Measurements from ENCODE around the gene PCSK5.

Gene PCSK5

DNA sequence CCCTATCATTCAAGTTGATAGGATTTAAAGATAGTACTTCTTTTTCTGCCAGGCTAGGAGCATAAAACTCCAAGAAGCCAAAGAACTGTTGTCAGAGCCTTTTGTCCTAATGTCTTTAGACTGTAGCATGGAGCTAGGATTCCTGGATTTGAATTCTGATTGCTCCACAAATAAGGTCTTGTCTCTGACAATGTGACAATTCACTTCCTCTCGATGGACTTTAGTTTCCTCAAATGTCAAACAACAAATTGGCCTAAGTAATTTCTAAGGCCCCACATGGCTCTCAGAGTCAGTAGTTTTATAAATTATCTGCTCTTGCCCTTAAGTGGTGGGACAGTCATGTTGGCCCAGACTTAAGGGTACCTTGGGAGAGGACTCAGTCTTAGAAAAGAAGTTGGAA is 467.1 kb downstream of the PCSK5 start:
- Histone ChIP-seq H3K9ac (ENCODE audit: low read length) (no peak overlapping the region), H3K9me3 (ENCODE audit: insufficient read depth, low read length) (no peaks in the 10 kb centered on the region), H4K20me1 (ENCODE audit: low read depth, low read length) (no peaks in the 10 kb centered on the region), H3K79me2 (ENCODE audit: insufficient read depth, low read length) (no peaks in the 10 kb centered on the region), H3K4me3 (ENCODE audit: insufficient read depth, low read length, poor library complexity, severe bottlenecking) (no peak overlapping the region), H3F3A (ENCODE audit: insufficient read depth) (no peaks in the 10 kb centered on the region), H3K27ac (ENCODE audit: low read depth, low read length) (no peak overlapping the region), H3K27me3 (ENCODE audit: low read length) (peaks cover 3% of the 10 kb centered on the region; the same call in 1 of the 2 replicates), H3K9me2 (replicated peaks; ENCODE audit: insufficient read depth, low read length) (no peaks in the 10 kb centered on the region), H3K4me2 (ENCODE audit: low read depth, low read length, poor library complexity, severe bottlenecking) (no peak overlapping the region), H2AFZ (ENCODE audit: low read depth, low read length, severe bottlenecking) (no peak overlapping the region), H3K36me3 (ENCODE audit: low read length) (no peaks in the 10 kb centered on the region)
- TF ChIP-seq, protein P1, sequence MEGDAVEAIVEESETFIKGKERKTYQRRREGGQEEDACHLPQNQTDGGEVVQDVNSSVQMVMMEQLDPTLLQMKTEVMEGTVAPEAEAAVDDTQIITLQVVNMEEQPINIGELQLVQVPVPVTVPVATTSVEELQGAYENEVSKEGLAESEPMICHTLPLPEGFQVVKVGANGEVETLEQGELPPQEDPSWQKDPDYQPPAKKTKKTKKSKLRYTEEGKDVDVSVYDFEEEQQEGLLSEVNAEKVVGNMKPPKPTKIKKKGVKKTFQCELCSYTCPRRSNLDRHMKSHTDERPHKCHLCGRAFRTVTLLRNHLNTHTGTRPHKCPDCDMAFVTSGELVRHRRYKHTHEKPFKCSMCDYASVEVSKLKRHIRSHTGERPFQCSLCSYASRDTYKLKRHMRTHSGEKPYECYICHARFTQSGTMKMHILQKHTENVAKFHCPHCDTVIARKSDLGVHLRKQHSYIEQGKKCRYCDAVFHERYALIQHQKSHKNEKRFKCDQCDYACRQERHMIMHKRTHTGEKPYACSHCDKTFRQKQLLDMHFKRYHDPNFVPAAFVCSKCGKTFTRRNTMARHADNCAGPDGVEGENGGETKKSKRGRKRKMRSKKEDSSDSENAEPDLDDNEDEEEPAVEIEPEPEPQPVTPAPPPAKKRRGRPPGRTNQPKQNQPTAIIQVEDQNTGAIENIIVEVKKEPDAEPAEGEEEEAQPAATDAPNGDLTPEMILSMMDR (IDR thresholded peaks at IDR 0.05; ENCODE audit: insufficient read depth, low read length, poor library complexity, severe bottlenecking): no peak
- TF ChIP-seq EZH2phosphoT487 (conservative IDR thresholded peaks at IDR 0.05; ENCODE audit: low read length): no peak

DNA sequence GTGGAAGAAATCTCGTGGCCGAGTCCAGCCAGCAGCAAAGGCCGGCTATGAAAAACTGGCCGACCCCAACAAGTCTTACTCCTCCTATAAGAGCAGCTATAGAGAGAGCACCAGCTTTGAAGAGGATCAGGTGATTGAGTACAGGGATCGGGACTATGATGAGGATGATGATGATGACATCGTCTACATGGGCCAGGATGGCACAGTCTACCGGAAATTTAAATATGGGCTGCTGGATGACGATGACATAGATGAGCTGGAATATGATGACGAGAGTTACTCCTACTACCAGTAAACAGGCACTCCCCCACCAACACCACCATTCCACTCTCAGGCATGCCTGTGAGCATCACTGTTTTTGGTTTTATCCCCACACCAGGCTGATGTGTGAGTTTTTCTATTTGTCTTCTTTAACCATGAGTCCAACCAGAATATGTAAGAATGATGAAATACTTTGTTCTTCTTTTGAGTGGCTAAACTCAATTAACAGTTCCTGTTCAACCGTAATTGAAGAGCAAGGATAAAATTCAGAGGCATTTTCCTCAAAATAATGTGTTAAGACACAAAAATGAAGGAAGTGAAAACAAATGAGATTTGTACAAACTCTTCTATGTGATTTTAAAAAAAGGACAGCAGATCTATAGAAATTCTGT is 468.3 kb downstream of the PCSK5 start:
- H4K20me1 ChIP-seq (ENCODE audit: low read depth, low read length): no peaks in the 10 kb centered on the region
- H3K36me3 ChIP-seq (ENCODE audit: low read length): no peaks in the 10 kb centered on the region
- no peak for TF ChIP-seq EZH2phosphoT487 (conservative IDR thresholded peaks at IDR 0.05; ENCODE audit: low read length)
- TF ChIP-seq, protein P1 (IDR thresholded peaks at IDR 0.05; ENCODE audit: insufficient read depth, low read length, poor library complexity, severe bottlenecking): no peak
- no peaks in the 10 kb centered on the region for H3K79me2 ChIP-seq (ENCODE audit: insufficient read depth, low read length)
- no peak overlapping the region for H3K4me3 ChIP-seq (ENCODE audit: insufficient read depth, low read length, poor library complexity, severe bottlenecking)
- no peaks in the 10 kb centered on the region for H3K9me3 ChIP-seq (ENCODE audit: insufficient read depth, low read length)
- H3K27me3 ChIP-seq (ENCODE audit: low read length): peaks cover 3% of the 10 kb centered on the region; the same call in 1 of the 2 replicates
- no peak overlapping the region for H2AFZ ChIP-seq (ENCODE audit: low read depth, low read length, severe bottlenecking)
- no peaks in the 10 kb centered on the region for H3F3A ChIP-seq (ENCODE audit: insufficient read depth)
- no peak overlapping the region for H3K4me2 ChIP-seq (ENCODE audit: low read depth, low read length, poor library complexity, severe bottlenecking)
- no peaks in the 10 kb centered on the region for H3K9me2 ChIP-seq (replicated peaks; ENCODE audit: insufficient read depth, low read length)
- H3K9ac ChIP-seq (ENCODE audit: low read length): no peak overlapping the region
- H3K27ac ChIP-seq (ENCODE audit: low read depth, low read length): no peak overlapping the region

DNA sequence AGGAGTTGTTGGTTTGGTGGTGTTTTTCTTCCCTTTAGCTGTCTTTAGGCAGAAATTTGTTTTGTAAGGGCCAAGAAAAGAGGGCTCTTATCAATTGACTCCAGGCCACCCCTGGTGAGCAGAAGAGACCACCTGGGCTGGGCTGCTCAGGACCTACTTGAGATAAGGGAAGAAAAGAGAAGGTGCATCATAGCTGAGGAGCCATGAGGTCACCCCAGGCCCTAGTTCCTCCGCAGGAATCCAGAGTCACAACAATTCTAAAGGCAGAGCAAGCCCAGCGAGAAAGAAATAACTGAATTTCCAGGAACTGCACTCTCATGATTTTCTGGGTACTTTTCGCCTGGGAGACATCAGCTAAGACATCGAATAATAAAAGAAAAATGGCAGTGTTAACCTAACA is 468.9 kb downstream of the PCSK5 start:
- Histone ChIP-seq H3K27ac (ENCODE audit: low read depth, low read length) (no peak overlapping the region), H3K4me2 (ENCODE audit: low read depth, low read length, poor library complexity, severe bottlenecking) (no peak overlapping the region), H3K9me3 (ENCODE audit: insufficient read depth, low read length) (no peaks in the 10 kb centered on the region), H3K9me2 (replicated peaks; ENCODE audit: insufficient read depth, low read length) (no peaks in the 10 kb centered on the region), H3K79me2 (ENCODE audit: insufficient read depth, low read length) (no peaks in the 10 kb centered on the region), H3K4me3 (ENCODE audit: insufficient read depth, low read length, poor library complexity, severe bottlenecking) (no peak overlapping the region), H4K20me1 (ENCODE audit: low read depth, low read length) (no peaks in the 10 kb centered on the region), H2AFZ (ENCODE audit: low read depth, low read length, severe bottlenecking) (no peak overlapping the region), H3K27me3 (ENCODE audit: low read length) (peaks cover 3% of the 10 kb centered on the region; the same call in 1 of the 2 replicates), H3K36me3 (ENCODE audit: low read length) (no peaks in the 10 kb centered on the region), H3F3A (ENCODE audit: insufficient read depth) (no peaks in the 10 kb centered on the region), H3K9ac (ENCODE audit: low read length) (no peak overlapping the region)
- TF ChIP-seq, protein P1 (IDR thresholded peaks at IDR 0.05; ENCODE audit: insufficient read depth, low read length, poor library complexity, severe bottlenecking): no peak
- no peak for TF ChIP-seq EZH2phosphoT487 (conservative IDR thresholded peaks at IDR 0.05; ENCODE audit: low read length)
